ENCODE results near the gene SFMBT2.
"Not testable (repeated sequence)": the region's sequence is repeated elsewhere in the genome, so short reads cannot be mapped to it uniquely, and the experiment has no call there.

Gene SFMBT2

DNA sequence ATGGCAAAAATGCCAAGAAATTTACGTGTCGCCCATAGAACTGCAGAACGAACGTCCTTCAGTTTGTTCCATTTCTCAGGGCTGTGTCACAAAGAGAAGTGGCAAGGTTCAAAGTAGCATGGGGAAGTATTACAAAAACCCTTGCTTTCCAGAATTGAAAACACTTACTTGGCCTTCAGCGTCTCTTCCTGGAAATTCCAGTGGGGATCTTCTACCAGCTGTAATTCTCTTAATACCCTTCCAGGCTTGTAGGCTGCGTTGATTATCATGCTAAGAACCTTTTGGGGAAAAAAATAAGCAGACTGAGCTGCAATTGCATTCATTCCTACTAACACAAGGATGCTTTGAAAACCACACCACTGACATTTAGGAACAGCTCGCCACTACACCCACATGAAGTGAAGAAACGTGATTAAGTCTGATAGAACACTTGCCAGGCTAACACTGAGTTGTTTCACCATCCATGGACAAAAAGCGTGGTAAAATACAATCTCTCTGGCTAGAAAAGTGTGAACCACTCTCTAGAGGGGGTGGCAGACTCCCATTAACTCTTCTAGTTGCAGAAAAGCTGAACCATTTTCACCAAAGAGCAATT lies 222.3 kb downstream of the SFMBT2 start:
- Histone ChIP-seq H3K4me3 (ENCODE audit: low read length) (no peak overlapping the region), H3K4me1 (ENCODE audit: insufficient read depth, low read length) (no peaks in the 10 kb centered on the region), H2AFZ (ENCODE audit: low read depth, low read length) (no peak overlapping the region), H3K36me3 (ENCODE audit: insufficient read depth, low read length) (no peaks in the 10 kb centered on the region), H3K27me3 (ENCODE audit: insufficient read depth, low read length) (no peaks in the 10 kb centered on the region), H3K9me3 (ENCODE audit: low read length) (no peaks in the 10 kb centered on the region)

DNA sequence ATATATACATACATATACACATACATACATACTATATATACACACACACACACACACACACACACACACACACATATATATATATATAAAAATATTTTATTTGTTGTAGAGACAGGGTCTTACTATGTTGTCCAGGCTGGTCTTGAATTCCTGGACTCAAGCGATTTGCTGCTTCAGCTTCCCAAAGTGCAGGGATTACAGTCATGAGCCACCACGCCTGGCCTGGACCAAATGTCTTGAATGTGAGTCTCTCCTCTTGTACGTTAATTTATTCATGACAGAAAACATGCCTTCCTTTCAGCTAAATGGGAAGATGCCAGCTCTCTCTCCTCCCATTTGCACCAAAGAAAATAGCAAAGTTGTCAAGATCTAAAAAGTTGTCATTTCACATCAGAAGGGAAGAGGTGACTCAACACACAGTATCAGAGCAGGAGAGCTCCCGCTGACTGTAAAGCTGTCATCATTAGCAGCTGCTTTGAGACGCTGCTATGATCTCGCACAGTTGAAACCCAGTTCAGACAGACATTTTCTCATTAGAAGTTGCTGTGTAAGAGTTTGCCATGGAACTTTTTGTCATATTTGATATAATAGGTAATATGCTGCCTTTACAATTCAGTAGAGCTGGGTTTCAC lies 224.3 kb downstream of the SFMBT2 start:
- H3K36me3 ChIP-seq (ENCODE audit: insufficient read depth, low read length): no peaks in the 10 kb centered on the region
- H3K4me3 ChIP-seq (ENCODE audit: low read length): no peak overlapping the region
- H2AFZ ChIP-seq (ENCODE audit: low read depth, low read length): no peak overlapping the region
- H3K27me3 ChIP-seq (ENCODE audit: insufficient read depth, low read length): no peaks in the 10 kb centered on the region
- H3K4me1 ChIP-seq (ENCODE audit: insufficient read depth, low read length): no peaks in the 10 kb centered on the region
- H3K9me3 ChIP-seq (ENCODE audit: low read length): no peaks in the 10 kb centered on the region

DNA sequence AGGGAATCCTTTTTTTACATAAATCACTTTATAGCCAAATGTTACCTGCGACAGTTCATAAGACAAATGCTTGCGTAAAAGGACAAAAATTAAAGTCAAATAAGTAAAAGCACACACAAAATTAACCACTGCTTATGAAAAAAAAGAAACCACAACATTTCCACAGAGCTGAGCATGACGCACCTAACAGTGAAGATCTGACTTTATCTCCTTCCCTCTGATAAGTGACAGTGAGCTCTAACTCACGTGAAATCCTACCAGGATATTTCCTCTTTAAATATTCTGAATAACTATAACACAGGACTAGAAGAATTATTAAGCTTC lies 225.5 kb downstream of the SFMBT2 start:
- Histone ChIP-seq H3K4me1 (ENCODE audit: insufficient read depth, low read length) (no peaks in the 10 kb centered on the region), H3K4me3 (ENCODE audit: low read length) (no peak overlapping the region), H3K27me3 (ENCODE audit: insufficient read depth, low read length) (no peaks in the 10 kb centered on the region), H3K36me3 (ENCODE audit: insufficient read depth, low read length) (no peaks in the 10 kb centered on the region), H2AFZ (ENCODE audit: low read depth, low read length) (no peak overlapping the region), H3K9me3 (ENCODE audit: low read length) (no peaks in the 10 kb centered on the region)

DNA sequence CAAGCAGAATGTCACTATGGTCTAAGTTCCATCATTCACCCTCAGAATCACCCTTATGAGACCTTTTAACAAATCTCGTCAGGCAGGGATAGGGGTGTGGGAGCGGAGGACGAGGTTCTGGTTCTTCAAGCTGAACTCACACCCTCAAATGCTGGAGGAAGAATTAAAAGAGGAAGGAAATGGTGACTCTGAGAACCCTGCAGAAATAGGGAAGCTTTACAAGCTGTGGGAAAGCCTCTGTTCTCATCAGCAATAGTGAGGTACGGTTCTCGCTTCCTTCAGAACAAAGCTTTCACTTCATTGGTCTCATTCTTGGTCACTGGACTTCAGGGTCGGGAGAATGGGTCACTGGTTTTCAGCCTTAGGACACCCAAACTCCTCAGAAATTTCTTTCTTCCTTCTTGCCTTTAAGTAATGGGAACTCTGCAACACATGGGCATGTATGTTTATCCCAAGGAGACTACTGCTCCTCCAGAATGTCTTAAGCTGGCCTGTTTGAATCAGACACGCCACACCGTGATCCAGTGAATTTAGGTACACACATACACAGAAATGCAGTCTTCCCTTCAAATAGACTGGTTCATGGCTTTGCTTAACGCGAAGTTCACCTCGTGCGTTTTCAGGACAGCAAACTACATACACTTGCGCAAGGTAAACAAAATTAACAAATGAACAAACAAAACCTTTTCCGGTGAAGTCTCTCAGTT lies 226.0 kb downstream of the SFMBT2 start:
- Histone ChIP-seq H3K9me3 (ENCODE audit: low read length) (no peaks in the 10 kb centered on the region), H2AFZ (ENCODE audit: low read depth, low read length) (no peak overlapping the region), H3K4me1 (ENCODE audit: insufficient read depth, low read length) (no peaks in the 10 kb centered on the region), H3K36me3 (ENCODE audit: insufficient read depth, low read length) (no peaks in the 10 kb centered on the region), H3K27me3 (ENCODE audit: insufficient read depth, low read length) (no peaks in the 10 kb centered on the region), H3K4me3 (ENCODE audit: low read length) (no peak overlapping the region)

DNA sequence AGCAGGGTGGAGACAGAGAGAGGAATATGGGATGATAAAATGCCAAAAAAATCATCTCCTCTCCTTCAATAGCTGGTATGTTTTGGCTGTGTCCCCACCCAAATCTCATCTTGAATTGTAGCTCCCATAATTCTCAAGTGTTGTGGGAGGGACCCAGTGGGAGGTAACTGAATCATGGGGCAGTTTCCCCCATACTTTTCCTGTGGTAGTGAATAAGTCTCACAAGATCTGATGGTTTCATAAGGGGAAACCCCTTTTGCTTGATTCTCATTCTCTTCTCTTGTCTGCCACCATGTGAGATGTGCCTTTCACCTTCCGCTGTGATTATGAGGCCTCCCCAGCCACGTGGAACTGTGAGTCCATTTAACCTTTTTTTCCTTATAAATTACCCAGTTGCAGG lies 226.7 kb downstream of the SFMBT2 start:
- H3K4me1 ChIP-seq (ENCODE audit: insufficient read depth, low read length); H2AFZ ChIP-seq (ENCODE audit: low read depth, low read length); H3K9me3 ChIP-seq (ENCODE audit: low read length); H3K27me3 ChIP-seq (ENCODE audit: insufficient read depth, low read length); H3K36me3 ChIP-seq (ENCODE audit: insufficient read depth, low read length); H3K4me3 ChIP-seq (ENCODE audit: low read length): not testable (repeated sequence)

DNA sequence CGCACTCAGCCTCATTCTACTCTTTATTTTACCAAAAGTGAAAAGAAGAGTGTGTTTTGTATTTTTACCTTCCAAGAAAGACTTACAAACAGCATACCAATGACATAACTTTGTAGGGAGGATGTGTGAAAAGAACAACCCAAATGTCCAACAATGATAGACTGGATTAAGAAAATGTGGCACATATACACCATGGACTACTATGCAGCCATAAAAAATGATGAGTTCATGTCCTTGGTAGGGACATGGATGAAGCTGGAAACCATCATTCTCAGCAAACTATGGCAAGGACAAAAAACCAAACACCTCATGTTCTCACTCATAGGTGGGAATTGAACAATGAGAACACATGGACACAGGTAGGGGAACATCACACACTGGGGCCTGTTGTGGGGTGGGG lies 228.5 kb downstream of the SFMBT2 start:
- not testable (repeated sequence) for H2AFZ ChIP-seq (ENCODE audit: low read depth, low read length); H3K9me3 ChIP-seq (ENCODE audit: low read length); H3K27me3 ChIP-seq (ENCODE audit: insufficient read depth, low read length); H3K4me3 ChIP-seq (ENCODE audit: low read length); H3K4me1 ChIP-seq (ENCODE audit: insufficient read depth, low read length); H3K36me3 ChIP-seq (ENCODE audit: insufficient read depth, low read length)

DNA sequence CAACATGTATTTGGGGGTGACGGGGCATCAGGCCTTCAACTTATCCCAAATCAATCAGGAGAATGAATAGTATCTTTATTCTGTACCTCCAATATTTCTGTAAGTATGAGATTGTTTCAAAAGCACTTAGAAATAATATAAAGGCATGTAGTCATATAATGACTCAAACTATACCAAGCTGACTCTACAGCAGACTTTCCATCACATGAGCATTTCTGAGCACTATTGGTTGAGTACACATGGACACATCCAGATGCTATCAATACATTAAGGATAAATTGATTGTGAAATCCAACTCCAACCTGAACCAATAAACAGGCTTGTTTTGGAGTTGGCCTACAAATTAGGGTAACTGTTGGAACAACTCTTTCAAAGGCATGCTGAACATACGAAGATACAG lies 229.4 kb downstream of the SFMBT2 start:
- Histone ChIP-seq H2AFZ (ENCODE audit: low read depth, low read length) (no peak overlapping the region), H3K36me3 (ENCODE audit: insufficient read depth, low read length) (no peaks in the 10 kb centered on the region), H3K4me1 (ENCODE audit: insufficient read depth, low read length) (no peaks in the 10 kb centered on the region), H3K4me3 (ENCODE audit: low read length) (no peak overlapping the region), H3K9me3 (ENCODE audit: low read length) (no peaks in the 10 kb centered on the region), H3K27me3 (ENCODE audit: insufficient read depth, low read length) (no peaks in the 10 kb centered on the region)

DNA sequence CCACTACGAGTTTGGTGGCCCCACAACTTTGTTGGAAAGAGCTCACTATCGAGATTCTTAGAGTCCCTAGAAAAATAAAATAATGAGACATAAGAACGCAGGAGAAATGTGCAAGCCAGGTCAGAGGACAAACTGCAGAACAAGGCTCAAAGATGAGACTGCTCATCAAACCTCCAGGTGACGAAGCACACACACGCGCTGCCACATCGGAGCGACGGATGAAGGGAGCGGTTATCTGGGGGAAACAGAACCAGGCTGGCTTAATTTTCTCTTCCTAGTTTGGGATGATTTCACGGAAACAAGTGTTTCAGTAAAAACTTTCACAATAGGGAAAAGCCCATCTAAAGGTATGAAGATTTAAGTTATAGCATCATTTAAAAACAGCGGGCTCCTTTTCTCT lies 231.3 kb downstream of the SFMBT2 start:
- H3K4me3 ChIP-seq (ENCODE audit: low read length): no peak overlapping the region
- H3K9me3 ChIP-seq (ENCODE audit: low read length): peaks cover 2% of the 10 kb centered on the region
- no peaks in the 10 kb centered on the region for H3K36me3 ChIP-seq (ENCODE audit: insufficient read depth, low read length)
- no peak overlapping the region for H2AFZ ChIP-seq (ENCODE audit: low read depth, low read length)
- no peaks in the 10 kb centered on the region for H3K4me1 ChIP-seq (ENCODE audit: insufficient read depth, low read length)
- H3K27me3 ChIP-seq (ENCODE audit: insufficient read depth, low read length): no peaks in the 10 kb centered on the region

DNA sequence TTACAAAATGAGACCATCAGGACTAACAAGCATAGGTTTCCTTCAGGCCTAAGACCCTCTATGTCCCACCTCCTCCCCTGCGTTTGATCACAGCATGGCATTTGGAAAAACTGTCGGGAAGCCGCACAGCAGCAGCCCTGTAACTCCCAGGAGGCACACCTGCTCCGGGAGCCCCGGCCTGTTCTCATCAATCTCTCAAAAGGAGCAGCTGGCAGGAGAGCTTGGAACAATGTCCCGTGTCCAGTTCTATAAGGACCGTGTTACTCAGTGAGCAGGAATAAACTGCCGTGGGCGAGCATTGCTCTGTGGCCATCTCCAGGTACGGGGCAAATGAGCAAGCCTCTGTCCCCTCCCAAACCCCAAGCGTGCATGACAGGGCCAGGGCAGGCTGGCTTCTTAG lies 236.9 kb downstream of the SFMBT2 start:
- no peak overlapping the region for H2AFZ ChIP-seq (ENCODE audit: low read depth, low read length)

DNA sequence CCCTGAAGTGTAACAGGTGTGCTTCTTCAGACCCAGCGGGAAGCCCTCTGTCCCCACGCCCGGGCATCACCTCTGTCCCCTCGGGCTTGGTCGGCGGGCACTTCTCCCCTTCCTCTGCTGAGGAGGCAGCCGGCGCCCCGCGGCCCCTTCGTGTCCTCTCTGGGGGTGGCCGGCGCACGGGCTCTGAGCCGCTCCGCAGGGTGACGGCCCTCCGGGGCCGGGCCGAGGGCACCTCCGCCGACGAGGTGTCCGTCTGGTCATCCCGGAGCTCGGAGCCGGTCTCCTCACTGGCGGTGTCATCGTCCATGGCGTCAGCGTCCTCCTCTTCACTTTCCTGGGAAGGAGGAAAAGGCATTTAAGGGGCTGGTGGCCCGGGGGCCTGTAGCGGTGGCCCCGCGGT lies 239.0 kb downstream of the SFMBT2 start:
- H2AFZ ChIP-seq (ENCODE audit: low read depth, low read length): no peak overlapping the region
- no peaks in the 10 kb centered on the region for H3K4me1 ChIP-seq (ENCODE audit: insufficient read depth, low read length)
- no peaks in the 10 kb centered on the region for H3K36me3 ChIP-seq (ENCODE audit: insufficient read depth, low read length)
- peaks cover 2% of the 10 kb centered on the region for H3K9me3 ChIP-seq (ENCODE audit: low read length)
- no peak overlapping the region for H3K4me3 ChIP-seq (ENCODE audit: low read length)
- no peaks in the 10 kb centered on the region for H3K27me3 ChIP-seq (ENCODE audit: insufficient read depth, low read length)

More for the DNA sequence above, 236.9 kb downstream of the SFMBT2 start:
- Histone ChIP-seq H3K36me3 (ENCODE audit: insufficient read depth, low read length) (no peaks in the 10 kb centered on the region), H3K9me3 (ENCODE audit: low read length) (peaks cover 2% of the 10 kb centered on the region), H3K4me3 (ENCODE audit: low read length) (no peak overlapping the region), H3K27me3 (ENCODE audit: insufficient read depth, low read length) (no peaks in the 10 kb centered on the region), H3K4me1 (ENCODE audit: insufficient read depth, low read length) (no peaks in the 10 kb centered on the region)

DNA sequence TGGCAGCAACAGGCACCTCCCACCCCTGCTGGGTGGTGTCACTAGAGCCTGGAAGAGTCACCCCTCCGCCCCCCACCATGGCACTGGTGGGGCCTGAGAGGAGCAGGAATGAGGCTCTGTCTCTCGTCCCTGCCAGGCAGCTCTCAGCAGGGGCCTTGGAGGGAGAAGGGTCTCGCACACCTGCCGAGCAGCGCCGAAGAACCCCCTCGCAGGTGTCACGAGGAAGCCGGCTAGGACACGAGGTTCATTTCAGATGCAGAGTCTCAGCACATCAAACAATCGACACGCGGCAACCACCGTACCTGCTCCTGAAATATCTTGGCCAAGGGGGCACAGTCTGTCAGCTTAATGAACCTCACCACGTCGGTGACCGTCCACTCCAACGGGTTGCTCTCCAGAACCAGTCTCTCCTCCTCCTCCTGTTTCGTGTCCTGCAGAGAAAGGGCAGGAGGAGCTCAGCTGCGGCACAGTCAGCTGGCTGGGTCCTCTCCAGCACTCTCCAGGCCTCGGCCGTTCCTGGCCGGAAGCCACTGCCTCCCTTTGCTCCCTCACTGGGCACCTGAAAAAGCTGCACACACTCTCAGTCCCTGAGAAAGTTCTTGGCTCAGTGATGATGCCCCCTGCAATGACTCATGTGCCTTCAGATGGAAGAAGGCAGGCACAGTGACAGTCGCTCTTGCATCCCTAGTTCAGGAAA lies 240.1 kb downstream of the SFMBT2 start:
- H3K4me1 ChIP-seq (ENCODE audit: insufficient read depth, low read length): no peaks in the 10 kb centered on the region
- H2AFZ ChIP-seq (ENCODE audit: low read depth, low read length): no peak overlapping the region
- H3K9me3 ChIP-seq (ENCODE audit: low read length): peaks cover 2% of the 10 kb centered on the region
- no peaks in the 10 kb centered on the region for H3K36me3 ChIP-seq (ENCODE audit: insufficient read depth, low read length)
- H3K4me3 ChIP-seq (ENCODE audit: low read length): no peak overlapping the region
- H3K27me3 ChIP-seq (ENCODE audit: insufficient read depth, low read length): no peaks in the 10 kb centered on the region

DNA sequence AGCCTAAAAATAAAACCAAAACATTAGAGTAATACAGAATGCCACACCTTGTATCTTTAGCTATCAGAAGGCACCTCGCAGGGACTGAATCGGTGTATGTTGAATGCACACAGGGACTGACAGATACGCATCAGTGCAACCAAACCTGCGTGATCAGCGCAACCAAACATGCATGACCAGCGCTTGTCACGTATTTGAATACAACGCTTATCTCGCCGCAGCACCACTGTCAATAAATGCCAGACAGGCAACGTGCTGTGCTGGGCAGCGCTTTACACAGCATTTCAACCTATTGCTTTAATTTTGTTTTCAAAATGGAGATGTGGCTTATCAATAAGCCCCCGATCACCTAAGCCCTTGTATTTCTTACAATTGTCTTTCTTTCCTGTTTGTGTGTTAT lies 242.4 kb downstream of the SFMBT2 start:
- no peaks in the 10 kb centered on the region for H3K27me3 ChIP-seq (ENCODE audit: insufficient read depth, low read length)

DNA sequence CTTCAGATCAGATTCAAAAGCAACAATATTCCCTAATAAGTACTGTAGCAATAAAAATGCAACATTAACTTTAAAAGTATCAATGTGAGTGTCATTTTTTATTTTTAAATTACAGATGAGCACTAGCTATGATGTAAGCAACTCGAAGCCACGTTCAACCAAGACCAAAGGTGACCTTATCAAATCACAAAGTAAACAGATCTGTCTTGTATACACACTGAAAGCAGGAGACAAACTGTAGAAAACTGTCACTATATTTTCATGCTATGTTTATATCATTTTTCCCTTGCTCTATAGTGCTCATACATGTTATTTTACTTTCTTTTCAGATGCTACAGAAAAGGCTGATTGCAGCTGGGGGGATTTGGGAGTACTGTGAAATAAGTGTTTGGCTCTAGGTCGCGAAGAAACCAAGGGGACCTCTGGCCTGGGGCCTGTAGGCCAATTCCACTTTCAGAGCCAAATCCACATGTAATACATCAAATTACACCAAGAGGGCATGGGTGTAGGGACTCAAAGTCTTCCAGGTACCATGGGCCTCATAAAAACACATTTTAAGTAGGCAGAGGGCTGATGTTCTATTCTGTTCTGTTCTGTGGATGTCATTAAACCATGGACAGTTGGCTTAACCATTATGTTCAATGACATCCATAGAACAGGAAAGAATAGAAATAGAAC lies 245.2 kb downstream of the SFMBT2 start:
- Histone ChIP-seq H3K9me3 (ENCODE audit: low read length) (no peaks in the 10 kb centered on the region), H3K4me1 (ENCODE audit: insufficient read depth, low read length) (no peaks in the 10 kb centered on the region), H3K27me3 (ENCODE audit: insufficient read depth, low read length) (no peaks in the 10 kb centered on the region), H3K4me3 (ENCODE audit: low read length) (no peak overlapping the region), H2AFZ (ENCODE audit: low read depth, low read length) (no peak overlapping the region), H3K36me3 (ENCODE audit: insufficient read depth, low read length) (no peaks in the 10 kb centered on the region)

More for the DNA sequence above, 242.4 kb downstream of the SFMBT2 start:
- no peak overlapping the region for H2AFZ ChIP-seq (ENCODE audit: low read depth, low read length)
- H3K4me1 ChIP-seq (ENCODE audit: insufficient read depth, low read length): no peaks in the 10 kb centered on the region
- H3K36me3 ChIP-seq (ENCODE audit: insufficient read depth, low read length): no peaks in the 10 kb centered on the region
- H3K9me3 ChIP-seq (ENCODE audit: low read length): no peaks in the 10 kb centered on the region
- H3K4me3 ChIP-seq (ENCODE audit: low read length): no peak overlapping the region
